HepG2 (cell line): Measurements from ENCODE around the gene EBF4. TPM values are rescaled to one million over a fixed set of nuclear protein-coding genes. Genes with fewer than 3 reads are reported as not detected.

Source experiments
- EHMT2 ChIP-seq: fragments of 200-600 bp; sonication (generic); IDR thresholded peaks from 2 replicates; pipeline ENCODE4 v1.7.0; 2017; ENCODE audit warnings: antibody characterized with exemption, low read depth, low read length, borderline replicate concordance
- GABPA ChIP-seq, 2 experiments: IDR thresholded peaks; 2 replicates each; pipeline ENCODE4 v1.6.1; 2011 to 2016; ENCODE audit warnings: low read depth in 2 of 2, low read length in 1 of 2, missing biosample characterization in 1 of 2, missing genetic modification characterization in 1 of 2
- ONECUT2 ChIP-seq: sonication (generic); formaldehyde crosslinking; IDR thresholded peaks from 2 replicates; pipeline ENCODE4 v1.4.0; 2020; ENCODE audit warnings: missing genetic modification reagents
- REPIN1 ChIP-seq: sonication (generic); formaldehyde crosslinking; IDR thresholded peaks from 2 replicates; pipeline ENCODE4 v1.8.0; 2022; ENCODE audit warnings: missing genetic modification reagents, low read depth, mild to moderate bottlenecking, borderline replicate concordance
- SAP130 ChIP-seq: IDR thresholded peaks from 2 replicates; pipeline ENCODE4 v1.6.1; 2016; ENCODE audit warnings: low read depth
- SMARCC2 ChIP-seq: fragments of 450-650 bp; IDR thresholded peaks from 2 replicates; pipeline ENCODE4 v1.6.1; 2017; ENCODE audit warnings: antibody characterized with exemption, mild to moderate bottlenecking
- THAP11 ChIP-seq: IDR thresholded peaks from 2 replicates; pipeline ENCODE4 v1.6.1; 2016; ENCODE audit warnings: missing biosample characterization, missing genetic modification reagents
- THRA ChIP-seq: sonication (generic); formaldehyde crosslinking; IDR thresholded peaks from 2 replicates; pipeline ENCODE4 v1.4.0; 2020; ENCODE audit warnings: missing genetic modification reagents, borderline replicate concordance
- U2AF1 ChIP-seq: fragments of 200-400 bp; formaldehyde crosslinking; optimal IDR thresholded peaks from 2 replicates; pipeline ENCODE3; 2017; ENCODE audit warnings: mild to moderate bottlenecking, low read depth, low read length
- ZNF10 ChIP-seq: sonication (generic); formaldehyde crosslinking; IDR thresholded peaks from 2 replicates; pipeline ENCODE4 v1.4.0; 2020; ENCODE audit warnings: mild to moderate bottlenecking, low read depth, missing genetic modification reagents, borderline replicate concordance
- ZNF17 ChIP-seq: sonication (generic); formaldehyde crosslinking; IDR thresholded peaks from 2 replicates; pipeline ENCODE4 v1.5.0; 2020; ENCODE audit warnings: mild to moderate bottlenecking, missing genetic modification reagents
- ZNF234 ChIP-seq: sonication (generic); formaldehyde crosslinking; conservative IDR thresholded peaks from 2 replicates; pipeline ENCODE4 v1.5.1; 2020; ENCODE audit warnings: mild to moderate bottlenecking, missing genetic modification reagents
- ZNF24 ChIP-seq: fragments of 450-650 bp; IDR thresholded peaks from 2 replicates; pipeline ENCODE4 v1.6.1; 2017; ENCODE audit warnings: antibody characterized with exemption, mild to moderate bottlenecking
- ZNF616 ChIP-seq: sonication (generic); formaldehyde crosslinking; IDR thresholded peaks from 2 replicates; pipeline ENCODE4 v1.5.0; 2020; ENCODE audit warnings: low read depth, mild to moderate bottlenecking, missing genetic modification reagents
- ZNF670 ChIP-seq: sonication (generic); formaldehyde crosslinking; IDR thresholded peaks from 2 replicates; pipeline ENCODE4 v1.8.0; 2022; ENCODE audit warnings: mild to moderate bottlenecking, missing genetic modification reagents, borderline replicate concordance
- ZNF749 ChIP-seq: sonication (generic); formaldehyde crosslinking; IDR thresholded peaks from 2 replicates; pipeline ENCODE4 v1.8.0; 2022; ENCODE audit warnings: mild to moderate bottlenecking, missing genetic modification reagents, moderate library complexity, borderline replicate concordance
- ZSCAN30 ChIP-seq: sonication (generic); formaldehyde crosslinking; IDR thresholded peaks from 2 replicates; pipeline ENCODE4 v1.5.0; 2020; ENCODE audit warnings: mild to moderate bottlenecking, missing genetic modification reagents
- polyA plus RNA-seq, 8 experiments: library from polyadenylated mRNA; depleted of rRNA in 3 of 8; stranded (reverse) in 7 of 8; unstranded in 1 of 8; fragments of >200 nt; fragmentation: Illumina TruSeq in 4 of 8; extraction: Trizol in 4 of 8; gene quantifications; 2 replicates each; pipeline versions ENCODE4 v1.2.1 to v1.2.3, GENCODE V29; 2011 to 2016; ENCODE audit warnings: low read depth in 4 of 8, missing spikeins in 1 of 8, mixed read lengths in 1 of 8; ENCODE audit not compliant: insufficient read depth in 1 of 8
- total RNA-seq, 5 experiments: library from RNA; depleted of rRNA; stranded (reverse); fragments of >200 nt; fragmentation: Illumina TruSeq; extraction: Trizol; gene quantifications; 2 replicates each; pipeline ENCODE4 v1.2.3, GENCODE V29; 2016; ENCODE audit warnings: low read depth in 1 of 5
- TF ChIP-seq, protein P1 (sequence below): sonication (generic); formaldehyde crosslinking; IDR thresholded peaks from 2 replicates; pipeline ENCODE4 v1.4.0; 2020; ENCODE audit warnings: mild to moderate bottlenecking, missing genetic modification reagents
- TF ChIP-seq, protein P2 (sequence below): sonication (generic); formaldehyde crosslinking; IDR thresholded peaks from 2 replicates; pipeline ENCODE4 v1.5.0; 2020; ENCODE audit warnings: mild to moderate bottlenecking, missing genetic modification reagents
- TF ChIP-seq, protein P3 (sequence below): sonication (generic); formaldehyde crosslinking; IDR thresholded peaks from 2 replicates; pipeline ENCODE4 v1.5.1; 2020; ENCODE audit warnings: missing genetic modification reagents, mild to moderate bottlenecking, borderline replicate concordance

Gene EBF4
- total and polyA plus RNA-seq, 2 of the 13 experiments (the other 11 are each of a cell fraction or from before 2014, with no cell fraction given) = 0.84 to 2.2 TPM

- TF ChIP-seq ZNF616 (CRISPR knock-in tag) (no peak), THAP11 (peak; percentile 97), ZNF749 (CRISPR knock-in tag) (peak; percentile 85; the same call in 1 of the 2 replicates), THRA (CRISPR knock-in tag) (peak; percentile 86), SMARCC2 (no peak), ZNF17 (CRISPR knock-in tag) (no peak), ZNF10 (CRISPR knock-in tag) (no peak), EHMT2 (peak; percentile 91; the same call in 1 of the 2 replicates), REPIN1 (CRISPR knock-in tag) (peak; percentile 96), GABPA (IDR thresholded peaks at IDR 0.05; ENCODE audit: low read depth, low read length) (peak; percentile 98), GABPA (CRISPR knock-in tag; IDR thresholded peaks at IDR 0.05; ENCODE audit: low read depth) (peak; percentile 100), U2AF1 (peak; percentile 56), ZNF24 (no peak; the same call in none of the 2 replicates), ZNF670 (CRISPR knock-in tag) (peak; percentile 75; the same call in 1 of the 2 replicates), ONECUT2 (peak; percentile 49; the same call in 1 of the 2 replicates), SAP130 (CRISPR knock-in tag) (peak; percentile 99), ZNF234 (CRISPR knock-in tag) (no peak), ZSCAN30 (CRISPR knock-in tag) (peak; percentile 33; the same call in 1 of the 2 replicates)
- TF ChIP-seq, protein P1, sequence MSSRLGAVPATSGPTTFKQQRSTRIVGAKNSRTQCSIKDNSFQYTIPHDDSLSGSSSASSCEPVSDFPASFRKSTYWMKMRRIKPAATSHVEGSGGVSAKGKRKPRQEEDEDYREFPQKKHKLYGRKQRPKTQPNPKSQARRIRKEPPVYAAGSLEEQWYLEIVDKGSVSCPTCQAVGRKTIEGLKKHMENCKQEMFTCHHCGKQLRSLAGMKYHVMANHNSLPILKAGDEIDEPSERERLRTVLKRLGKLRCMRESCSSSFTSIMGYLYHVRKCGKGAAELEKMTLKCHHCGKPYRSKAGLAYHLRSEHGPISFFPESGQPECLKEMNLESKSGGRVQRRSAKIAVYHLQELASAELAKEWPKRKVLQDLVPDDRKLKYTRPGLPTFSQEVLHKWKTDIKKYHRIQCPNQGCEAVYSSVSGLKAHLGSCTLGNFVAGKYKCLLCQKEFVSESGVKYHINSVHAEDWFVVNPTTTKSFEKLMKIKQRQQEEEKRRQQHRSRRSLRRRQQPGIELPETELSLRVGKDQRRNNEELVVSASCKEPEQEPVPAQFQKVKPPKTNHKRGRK (CRISPR knock-in tag) = no peak
- TF ChIP-seq, protein P2, sequence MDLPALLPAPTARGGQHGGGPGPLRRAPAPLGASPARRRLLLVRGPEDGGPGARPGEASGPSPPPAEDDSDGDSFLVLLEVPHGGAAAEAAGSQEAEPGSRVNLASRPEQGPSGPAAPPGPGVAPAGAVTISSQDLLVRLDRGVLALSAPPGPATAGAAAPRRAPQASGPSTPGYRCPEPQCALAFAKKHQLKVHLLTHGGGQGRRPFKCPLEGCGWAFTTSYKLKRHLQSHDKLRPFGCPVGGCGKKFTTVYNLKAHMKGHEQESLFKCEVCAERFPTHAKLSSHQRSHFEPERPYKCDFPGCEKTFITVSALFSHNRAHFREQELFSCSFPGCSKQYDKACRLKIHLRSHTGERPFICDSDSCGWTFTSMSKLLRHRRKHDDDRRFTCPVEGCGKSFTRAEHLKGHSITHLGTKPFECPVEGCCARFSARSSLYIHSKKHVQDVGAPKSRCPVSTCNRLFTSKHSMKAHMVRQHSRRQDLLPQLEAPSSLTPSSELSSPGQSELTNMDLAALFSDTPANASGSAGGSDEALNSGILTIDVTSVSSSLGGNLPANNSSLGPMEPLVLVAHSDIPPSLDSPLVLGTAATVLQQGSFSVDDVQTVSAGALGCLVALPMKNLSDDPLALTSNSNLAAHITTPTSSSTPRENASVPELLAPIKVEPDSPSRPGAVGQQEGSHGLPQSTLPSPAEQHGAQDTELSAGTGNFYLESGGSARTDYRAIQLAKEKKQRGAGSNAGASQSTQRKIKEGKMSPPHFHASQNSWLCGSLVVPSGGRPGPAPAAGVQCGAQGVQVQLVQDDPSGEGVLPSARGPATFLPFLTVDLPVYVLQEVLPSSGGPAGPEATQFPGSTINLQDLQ (CRISPR knock-in tag) = no peak
- TF ChIP-seq, protein P3, sequence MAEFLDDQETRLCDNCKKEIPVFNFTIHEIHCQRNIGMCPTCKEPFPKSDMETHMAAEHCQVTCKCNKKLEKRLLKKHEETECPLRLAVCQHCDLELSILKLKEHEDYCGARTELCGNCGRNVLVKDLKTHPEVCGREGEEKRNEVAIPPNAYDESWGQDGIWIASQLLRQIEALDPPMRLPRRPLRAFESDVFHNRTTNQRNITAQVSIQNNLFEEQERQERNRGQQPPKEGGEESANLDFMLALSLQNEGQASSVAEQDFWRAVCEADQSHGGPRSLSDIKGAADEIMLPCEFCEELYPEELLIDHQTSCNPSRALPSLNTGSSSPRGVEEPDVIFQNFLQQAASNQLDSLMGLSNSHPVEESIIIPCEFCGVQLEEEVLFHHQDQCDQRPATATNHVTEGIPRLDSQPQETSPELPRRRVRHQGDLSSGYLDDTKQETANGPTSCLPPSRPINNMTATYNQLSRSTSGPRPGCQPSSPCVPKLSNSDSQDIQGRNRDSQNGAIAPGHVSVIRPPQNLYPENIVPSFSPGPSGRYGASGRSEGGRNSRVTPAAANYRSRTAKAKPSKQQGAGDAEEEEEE = peak; percentile 93; the same call in 1 of the 2 replicates
These were observed 28.5 kb upstream of the EBF4 start, which contains the start of gene IDH3B (continued) for GRCh38 chr20:2663887-2664719.
